Measurements from ENCODE around the gene TSPYL1. TPM values are rescaled to one million over a fixed set of nuclear protein-coding genes. Genes with fewer than 3 reads are reported as not detected.

The TSPYL1 gene
- total RNA-seq, 4 donors from 2014 or later: 48.0 to 95.2 (median 67.0) TPM

- Histone ChIP-seq H3K36me3 (peaks cover 2% of the 10 kb centered on the region), H3K9me3 (no peaks in the 10 kb centered on the region), H3K4me1 (peaks cover 46% of the 10 kb centered on the region), H3K27ac (peak overlapping the region; percentile 98), H3K4me3 (peak overlapping the region; percentile 85), H3K27me3 (no peaks in the 10 kb centered on the region)
- no peak for DNase-seq (ENCODE audit: low spot score in 2 of 2)
- no peak for TF ChIP-seq POLR2A (IDR thresholded peaks at IDR 0.05)
- TF ChIP-seq CTCF (IDR thresholded peaks at IDR 0.05): no peak
- TF ChIP-seq POLR2AphosphoS5 (IDR thresholded peaks at IDR 0.05): no peak
- TF ChIP-seq EP300 (IDR thresholded peaks at IDR 0.05): no peak
- WGBS: 15% methylated on average over 8 of the region's 8 CpGs
Observed at GRCh38 chr6:116280161-116280932, 617 bp upstream of the TSPYL1 start.

GRCh38 chr6:116278854-116279231, 887 bp downstream of the TSPYL1 start:
- Histone ChIP-seq H3K27me3 (no peaks in the 10 kb centered on the region), H3K4me1 (peaks cover 57% of the 10 kb centered on the region), H3K36me3 (peaks cover 8% of the 10 kb centered on the region), H3K9me3 (no peaks in the 10 kb centered on the region), H3K4me3 (peak overlapping the region; percentile 85), H3K27ac (peak overlapping the region; percentile 98)
- no peak for TF ChIP-seq CTCF (IDR thresholded peaks at IDR 0.05)
- TF ChIP-seq POLR2A (IDR thresholded peaks at IDR 0.05): no peak
- no peak for TF ChIP-seq EP300 (IDR thresholded peaks at IDR 0.05)
- no peak for TF ChIP-seq POLR2AphosphoS5 (IDR thresholded peaks at IDR 0.05)
- 7% methylated on average over 12 of the region's 12 CpGs for WGBS
- peak in 1 of 2 donors; percentile 71 for DNase-seq (ENCODE audit: low spot score in 2 of 2)

- H3K4me1 ChIP-seq: peaks cover 57% of the 10 kb centered on the region
- no peaks in the 10 kb centered on the region for H3K9me3 ChIP-seq
- peaks cover 9% of the 10 kb centered on the region for H3K36me3 ChIP-seq
- DNase-seq (ENCODE audit: low spot score in 2 of 2): no peak
- peak overlapping the region; percentile 85 for H3K4me3 ChIP-seq
- H3K27ac ChIP-seq: peak overlapping the region; percentile 98
- no peaks in the 10 kb centered on the region for H3K27me3 ChIP-seq
- WGBS: 68% methylated on average over 11 of the region's 11 CpGs
- TF ChIP-seq POLR2A (IDR thresholded peaks at IDR 0.05): no peak
- no peak for TF ChIP-seq EP300 (IDR thresholded peaks at IDR 0.05)
- TF ChIP-seq POLR2AphosphoS5 (IDR thresholded peaks at IDR 0.05): no peak
- no peak for TF ChIP-seq CTCF (IDR thresholded peaks at IDR 0.05)
Observed at GRCh38 chr6:116278481-116278829, 1.3 kb downstream of the TSPYL1 start.

- H3K9me3 ChIP-seq: no peaks in the 10 kb centered on the region
- H3K4me1 ChIP-seq: peaks cover 57% of the 10 kb centered on the region
- WGBS: 17% methylated on average over 3 of the region's 3 CpGs
- no peak overlapping the region for H3K27ac ChIP-seq
- peak overlapping the region; percentile 85 for H3K4me3 ChIP-seq
- H3K27me3 ChIP-seq: no peaks in the 10 kb centered on the region
- H3K36me3 ChIP-seq: peaks cover 16% of the 10 kb centered on the region
- TF ChIP-seq CTCF (IDR thresholded peaks at IDR 0.05) (no peak), POLR2AphosphoS5 (IDR thresholded peaks at IDR 0.05) (no peak), POLR2A (IDR thresholded peaks at IDR 0.05) (no peak), EP300 (IDR thresholded peaks at IDR 0.05) (no peak)
- no peak for DNase-seq (ENCODE audit: low spot score in 2 of 2)
Observed at GRCh38 chr6:116277124-116277523, 2.6 kb downstream of the TSPYL1 start.

- no peak overlapping the region for H3K27ac ChIP-seq
- no peaks in the 10 kb centered on the region for H3K27me3 ChIP-seq
- no peak for DNase-seq (ENCODE audit: low spot score in 2 of 2)
- H3K9me3 ChIP-seq: no peaks in the 10 kb centered on the region
- H3K36me3 ChIP-seq: peaks cover 23% of the 10 kb centered on the region
- WGBS: 43% methylated on average over 2 of the region's 2 CpGs
- no peak overlapping the region for H3K4me3 ChIP-seq
- TF ChIP-seq EP300 (IDR thresholded peaks at IDR 0.05) (no peak), POLR2A (IDR thresholded peaks at IDR 0.05) (no peak), CTCF (IDR thresholded peaks at IDR 0.05) (no peak), POLR2AphosphoS5 (IDR thresholded peaks at IDR 0.05) (no peak)
- peaks cover 27% of the 10 kb centered on the region for H3K4me1 ChIP-seq
Observed at GRCh38 chr6:116271149-116271708, 8.5 kb downstream of the TSPYL1 start.

Data from suprapubic skin (tissue), 4 donors.